Skin epidermis (tissue), 12 donors: ENCODE results near the gene PCSK7.
A peak's percentile ranks its signal among the peaks of the same experiment; 100 is the strongest.

Experiments used
- H3K27ac ChIP-seq, 21 experiments: fragments of 200-600 bp; sonication (generic) in 11 of 21; one replicate each; pipeline ENCODE4 v1.5.0; 2020; ENCODE audit warnings: mild to moderate bottlenecking in 3 of 21, inconsistent platforms in 2 of 21, moderate library complexity in 2 of 21
- H3K4me3 ChIP-seq, 7 experiments: fragments of 200-600 bp; sonication (generic) in 2 of 7; one replicate each; pipeline ENCODE4 v1.5.0; 2020; ENCODE audit warnings: inconsistent platforms in 2 of 7, mild to moderate bottlenecking in 2 of 7, moderate library complexity in 1 of 7

Gene PCSK7

GRCh38 chr11:117175781-117176180 lies 56.1 kb downstream of the PCSK7 start:
- no peak overlapping the region for H3K4me3 ChIP-seq
- peak overlapping the region in 1 of 21 experiments; percentile 24 for H3K27ac ChIP-seq

DNA sequence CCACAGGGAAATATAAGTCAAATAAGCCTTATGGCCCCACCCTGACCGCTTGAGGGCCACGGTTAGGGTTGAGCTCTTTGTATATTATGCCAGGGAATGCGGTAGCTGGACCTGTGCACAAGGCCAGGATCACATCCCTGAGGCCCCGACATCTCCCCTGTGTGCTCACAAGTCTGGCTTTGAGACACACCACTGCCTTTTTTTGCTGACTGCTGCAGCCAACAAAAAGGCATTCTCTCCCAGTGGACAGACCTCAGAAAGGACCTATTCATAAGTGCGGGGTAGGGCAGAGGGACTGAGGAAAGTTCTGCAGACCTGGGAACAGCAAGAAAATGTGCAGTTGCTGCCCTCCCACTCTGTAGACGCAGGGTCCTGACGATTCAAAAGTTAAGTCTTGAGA lies 56.8 kb downstream of the PCSK7 start:
- Histone ChIP-seq H3K4me3 (no peak overlapping the region), H3K27ac (peak overlapping the region in 1 of 21 experiments; percentile 24)

- Histone ChIP-seq H3K4me3 (no peak overlapping the region), H3K27ac (peak overlapping the region in 8 of 21 experiments; percentile 3 to 62 (median 34))
Observed at GRCh38 chr11:117172724-117173421, 59.0 kb downstream of the PCSK7 start.

GRCh38 chr11:117171404-117172061 lies 60.3 kb downstream of the PCSK7 start:
- peak overlapping the region in 2 of 21 experiments; percentile 11 to 34 for H3K27ac ChIP-seq
- no peak overlapping the region for H3K4me3 ChIP-seq

GRCh38 chr11:117171007-117171403 lies 60.9 kb downstream of the PCSK7 start:
- no peak overlapping the region for H3K27ac ChIP-seq
- H3K4me3 ChIP-seq = no peak overlapping the region

- H3K27ac ChIP-seq = no peak overlapping the region
- no peak overlapping the region for H3K4me3 ChIP-seq
Observed at GRCh38 chr11:117170210-117170609, 61.7 kb downstream of the PCSK7 start.

DNA sequence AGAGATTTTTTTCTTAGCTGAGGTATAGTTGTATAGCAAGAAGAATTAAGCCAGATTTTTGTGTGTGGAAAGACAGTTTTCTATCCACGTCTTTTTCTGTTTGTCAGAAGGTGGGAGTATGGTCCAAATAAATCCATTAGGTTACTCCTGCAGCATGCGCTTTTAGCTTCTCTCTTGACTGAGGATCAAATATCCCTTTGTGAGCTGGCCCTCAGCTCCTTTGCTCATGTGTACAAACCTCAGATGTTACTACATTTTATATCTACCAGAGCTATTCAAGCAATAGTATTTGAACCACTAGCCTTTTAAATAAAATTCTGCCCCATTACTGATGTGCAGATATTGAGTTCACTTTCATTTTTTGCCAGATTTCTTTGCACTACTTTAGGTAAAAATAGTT lies 62.1 kb downstream of the PCSK7 start:
- H3K4me3 ChIP-seq = no peak overlapping the region
- H3K27ac ChIP-seq = no peak overlapping the region

DNA sequence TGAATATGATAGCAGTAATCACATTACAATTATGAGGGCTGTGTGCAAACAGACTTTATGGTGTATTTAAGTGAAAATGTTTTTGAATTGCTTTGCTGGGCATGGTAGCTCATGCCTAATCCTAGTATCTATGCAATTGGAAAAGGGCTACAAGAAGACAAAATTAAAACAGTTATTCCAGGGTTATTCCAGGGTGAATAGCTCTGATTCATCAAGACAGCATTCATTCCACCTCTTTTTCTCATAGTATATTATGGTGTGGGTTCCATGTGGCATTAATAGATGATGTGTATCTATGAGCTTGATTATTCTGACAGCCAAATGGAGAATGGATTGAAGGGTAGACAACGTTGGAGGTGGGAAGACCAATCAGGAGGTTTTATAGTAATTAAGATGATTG lies 65.4 kb downstream of the PCSK7 start:
- H3K27ac ChIP-seq = no peak overlapping the region
- no peak overlapping the region for H3K4me3 ChIP-seq

DNA sequence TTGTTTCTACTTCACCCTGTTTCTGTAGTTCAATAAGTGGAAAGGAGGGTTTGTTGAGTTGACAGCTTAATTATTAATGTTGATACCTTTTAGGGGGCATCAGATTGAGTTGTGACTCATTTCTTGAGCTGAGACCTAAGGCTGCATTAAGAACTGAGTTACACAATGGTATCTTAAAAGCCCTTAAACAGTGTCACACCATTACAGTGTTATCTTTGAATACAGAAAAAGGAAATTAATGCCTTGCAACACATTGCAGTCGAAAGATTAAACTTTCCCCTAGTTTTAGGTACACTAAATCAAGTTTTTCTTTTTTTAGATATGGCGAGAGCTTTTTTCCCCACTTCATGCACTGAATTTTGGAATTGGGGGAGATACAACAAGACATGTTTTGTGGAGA lies 71.0 kb downstream of the PCSK7 start:
- Histone ChIP-seq H3K27ac (no peak overlapping the region), H3K4me3 (no peak overlapping the region)

DNA sequence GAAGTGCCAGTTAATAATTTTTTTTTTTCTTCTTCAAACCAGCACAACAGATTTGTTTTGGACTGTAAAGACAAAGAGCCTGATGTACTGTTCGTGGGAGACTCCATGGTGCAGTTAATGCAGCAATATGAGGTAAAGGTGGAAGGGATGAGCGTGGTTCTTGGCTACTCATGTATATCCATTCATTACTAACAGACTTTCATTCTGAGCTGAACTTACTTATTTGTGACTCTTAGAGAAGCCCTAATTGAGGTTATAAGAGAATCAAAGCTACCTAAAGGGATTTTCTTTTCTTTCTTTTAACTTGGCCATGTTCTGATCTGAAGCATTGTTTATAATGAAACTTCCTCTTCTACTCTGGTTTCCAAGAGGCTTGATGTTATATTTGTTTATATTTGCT lies 72.0 kb downstream of the PCSK7 start:
- Histone ChIP-seq H3K27ac (no peak overlapping the region), H3K4me3 (no peak overlapping the region)

DNA sequence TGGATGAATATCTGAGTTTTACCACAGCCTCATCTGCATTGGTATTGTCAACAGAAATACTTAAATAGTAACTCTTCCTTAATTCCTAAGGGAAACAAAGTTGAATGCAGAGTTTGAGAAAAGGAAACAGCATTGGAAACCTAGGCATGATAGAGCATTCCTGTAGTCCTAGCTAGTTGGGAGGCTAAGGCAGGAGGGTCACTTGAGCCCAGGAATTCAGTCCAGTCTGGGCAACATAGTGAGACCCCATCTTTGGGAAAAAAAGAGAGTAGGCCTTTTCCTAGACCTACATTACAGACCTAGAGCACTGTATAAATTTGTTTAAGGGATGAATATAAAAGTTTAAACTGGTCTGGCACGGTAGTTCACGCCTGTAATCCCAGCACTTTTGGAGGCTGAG lies 74.4 kb downstream of the PCSK7 start:
- no peak overlapping the region for H3K27ac ChIP-seq
- no peak overlapping the region for H3K4me3 ChIP-seq

DNA sequence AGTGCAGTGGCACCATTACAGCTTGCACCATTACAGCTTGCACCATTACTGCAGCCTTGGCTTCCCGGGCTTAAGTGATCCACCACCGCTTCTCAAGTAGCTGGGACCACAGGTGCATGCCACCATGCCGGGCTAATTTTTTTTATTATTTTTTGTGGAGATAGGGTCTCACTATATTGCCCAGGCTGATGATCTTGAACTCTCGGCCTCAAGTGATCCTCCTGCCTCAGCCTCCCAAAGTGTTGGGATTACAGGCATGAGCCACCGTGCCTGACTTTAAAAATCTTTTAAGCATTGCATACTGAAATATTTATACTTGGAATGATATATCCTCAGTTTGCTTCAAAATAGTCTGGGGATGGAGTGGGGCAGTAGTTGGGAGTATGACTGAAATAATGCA lies 77.4 kb downstream of the PCSK7 start:
- Histone ChIP-seq H3K27ac (no peak overlapping the region), H3K4me3 (no peak overlapping the region)
